HG03565 (cell line): ENCODE results near the gene ATE1.
"Not testable (repeated sequence)": the region's sequence is repeated elsewhere in the genome, so short reads cannot be mapped to it uniquely, and the experiment has no call there.

ENCODE experiments used
- ATAC-seq: cut with Tn5 transposase; IDR thresholded peaks from one replicate; pipeline ENCODE4 v1.9.1; 2021; ENCODE audit warnings: mild to moderate bottlenecking, moderate library complexity; ENCODE audit not compliant: unreplicated experiment

ATE1 gene

GRCh38 chr10:121930268-121931085 is 2.6 kb upstream of the ATE1 start:
- not testable (repeated sequence) for ATAC-seq

- ATAC-seq = not testable (repeated sequence)
Observed at GRCh38 chr10:121929585-121930267, 1.9 kb upstream of the ATE1 start.

- peak; percentile 10 for ATAC-seq
Observed at GRCh38 chr10:121928528-121928884, 675 bp upstream of the ATE1 start.

GRCh38 chr10:121927318-121927840 is 452 bp downstream of the ATE1 start:
- peak; percentile 28 for ATAC-seq

GRCh38 chr10:121926671-121927317 is 1.0 kb downstream of the ATE1 start:
- no peak for ATAC-seq

GRCh38 chr10:121926157-121926556 is 1.7 kb downstream of the ATE1 start:
- ATAC-seq = no peak

GRCh38 chr10:121921238-121921931 is 6.4 kb downstream of the ATE1 start:
- ATAC-seq = no peak

- no peak for ATAC-seq
Observed at GRCh38 chr10:121919666-121920065, 8.2 kb downstream of the ATE1 start.

- not testable (repeated sequence) for ATAC-seq
Observed at GRCh38 chr10:121918800-121919199, 9.0 kb downstream of the ATE1 start.

- ATAC-seq = no peak
Observed at GRCh38 chr10:121914661-121915060, 13.2 kb downstream of the ATE1 start.

GRCh38 chr10:121911421-121911697 is 16.5 kb downstream of the ATE1 start:
- ATAC-seq = no peak

- peak; percentile 75 for ATAC-seq
Observed at GRCh38 chr10:121910673-121911420, 17.0 kb downstream of the ATE1 start.

GRCh38 chr10:121904888-121905287 is 22.9 kb downstream of the ATE1 start:
- ATAC-seq = no peak

GRCh38 chr10:121900443-121901174 is 27.2 kb downstream of the ATE1 start:
- peak; percentile 81 for ATAC-seq

- no peak for ATAC-seq
Observed at GRCh38 chr10:121899727-121900126, 28.1 kb downstream of the ATE1 start.

GRCh38 chr10:121891103-121891502 is 36.7 kb downstream of the ATE1 start:
- ATAC-seq = no peak

GRCh38 chr10:121889212-121889611 is 38.6 kb downstream of the ATE1 start:
- no peak for ATAC-seq

GRCh38 chr10:121886997-121887622 is 40.7 kb downstream of the ATE1 start:
- ATAC-seq = no peak

GRCh38 chr10:121886181-121886580 is 41.6 kb downstream of the ATE1 start:
- no peak for ATAC-seq
